Peyer's patch (tissue), 4 donors: ENCODE data around the gene OSBPL9.

Experiments used
- CTCF ChIP-seq, 6 experiments: fragments of 450-650 bp in 4 of 6; fragments of 200-600 bp in 2 of 6; sonication (generic) in 1 of 6; IDR thresholded peaks; one replicate each; pipeline ENCODE4 v1.5.1; 2017 to 2019; ENCODE audit warnings: antibody characterized with exemption in 6 of 6, mild to moderate bottlenecking in 3 of 6, moderate library complexity in 1 of 6
- POLR2A ChIP-seq, 2 donors: fragments of 450-650 bp; IDR thresholded peaks; one replicate each; pipeline ENCODE4 v1.5.1; 2017; ENCODE audit warnings: antibody characterized with exemption in 2 of 2, mild to moderate bottlenecking in 2 of 2, moderate library complexity in 2 of 2

- TF ChIP-seq CTCF (IDR thresholded peaks at IDR 0.05) (no peak), POLR2A (IDR thresholded peaks at IDR 0.05) (no peak)
Observed at GRCh38 chr1:51727366-51727765, 110.5 kb downstream of the OSBPL9 start.
